Calu3 (cell line): ENCODE data around the gene CDADC1. TPM values are rescaled to one million over a fixed set of nuclear protein-coding genes. Genes with fewer than 3 reads are reported as not detected.

ENCODE experiments used
- BruUV-seq: library from RNA; stranded (reverse); fragments of 400-500 nt; replicated peaks from 2 replicates; lab custom pipeline; 2021; lab: Mats Ljungman, UMichigan
- CTCF ChIA-PET: fragments of 300-600 bp; sonication (Branson Sonifier 250); formaldehyde crosslinking; loops from one replicate; lab custom pipeline; 2022; ENCODE audit warnings: antibody characterized with exemption; lab: Charles Lee
- DNase-seq: peaks from one replicate; pipeline ENCODE4 v3.0.0; 2022
- H3K27ac Mint-ChIP-seq: one replicate; pipeline ENCODE4 v1.8.0; 2022; ENCODE audit warnings: mixed read lengths; ENCODE audit not compliant: unreplicated experiment
- H3K27me3 Mint-ChIP-seq: one replicate; pipeline ENCODE4 v1.8.0; 2022; ENCODE audit warnings: mixed read lengths; ENCODE audit not compliant: unreplicated experiment
- H3K36me3 Mint-ChIP-seq: one replicate; pipeline ENCODE4 v1.8.0; 2022; ENCODE audit warnings: mild to moderate bottlenecking, moderate library complexity, mixed read lengths; ENCODE audit not compliant: insufficient read depth, unreplicated experiment
- H3K4me1 Mint-ChIP-seq: one replicate; pipeline ENCODE4 v1.8.0; 2022; ENCODE audit warnings: mild to moderate bottlenecking, low read depth, mixed read lengths; ENCODE audit not compliant: unreplicated experiment
- H3K4me3 Mint-ChIP-seq: one replicate; pipeline ENCODE4 v1.8.0; 2022; ENCODE audit warnings: mild to moderate bottlenecking, low read depth, moderate library complexity, mixed read lengths; ENCODE audit not compliant: unreplicated experiment
- H3K9me3 Mint-ChIP-seq: one replicate; pipeline ENCODE4 v1.8.0; 2022; ENCODE audit warnings: low read depth, mixed read lengths; ENCODE audit not compliant: unreplicated experiment
- CTCF ChIP-seq: fragments of 200-600 bp; IDR thresholded peaks from one replicate; pipeline ENCODE4 v1.8.0; 2022; ENCODE audit warnings: antibody characterized with exemption; ENCODE audit not compliant: unreplicated experiment
- intact Hi-C: fragments of 100-400 bp; cut with micrococcal nuclease; formaldehyde crosslinking; loops from one replicate; pipeline ENCODE4 v1.10.0; 2022; ENCODE audit not compliant: unreplicated experiment
- total RNA-seq: library from RNA; stranded (reverse); gene quantifications from 2 replicates; pipeline ENCODE4 v1.2.3, GENCODE V29; 2022

The CDADC1 gene
- total RNA-seq, 1 experiment from 2014 or later = 6.4 TPM

GRCh38 chr13:49329831-49330545 lies 82.3 kb downstream of the CDADC1 start:
- BruUV-seq = no TSS peak
- no peaks in the 10 kb centered on the region for H3K9me3 Mint-ChIP-seq
- no peak overlapping the region for H3K4me3 Mint-ChIP-seq
- intact Hi-C loops = no loop called here
- no peak for DNase-seq
- no peaks in the 10 kb centered on the region for H3K27me3 Mint-ChIP-seq
- no peaks in the 10 kb centered on the region for H3K4me1 Mint-ChIP-seq
- H3K27ac Mint-ChIP-seq = no peak overlapping the region
- CTCF ChIA-PET = no interaction called here
- TF ChIP-seq CTCF = no peak
- H3K36me3 Mint-ChIP-seq = no peaks in the 10 kb centered on the region

- CTCF ChIA-PET = no interaction called here
- Mint-ChIP-seq H3K4me1 (no peaks in the 10 kb centered on the region), H3K4me3 (no peak overlapping the region), H3K27me3 (no peaks in the 10 kb centered on the region), H3K36me3 (no peaks in the 10 kb centered on the region), H3K9me3 (no peaks in the 10 kb centered on the region), H3K27ac (no peak overlapping the region)
- TF ChIP-seq CTCF = no peak
- intact Hi-C loops = no loop called here
- DNase-seq = no peak
- no TSS peak for BruUV-seq
These were observed 82.8 kb downstream of the CDADC1 start for GRCh38 chr13:49330546-49330864.

DNA sequence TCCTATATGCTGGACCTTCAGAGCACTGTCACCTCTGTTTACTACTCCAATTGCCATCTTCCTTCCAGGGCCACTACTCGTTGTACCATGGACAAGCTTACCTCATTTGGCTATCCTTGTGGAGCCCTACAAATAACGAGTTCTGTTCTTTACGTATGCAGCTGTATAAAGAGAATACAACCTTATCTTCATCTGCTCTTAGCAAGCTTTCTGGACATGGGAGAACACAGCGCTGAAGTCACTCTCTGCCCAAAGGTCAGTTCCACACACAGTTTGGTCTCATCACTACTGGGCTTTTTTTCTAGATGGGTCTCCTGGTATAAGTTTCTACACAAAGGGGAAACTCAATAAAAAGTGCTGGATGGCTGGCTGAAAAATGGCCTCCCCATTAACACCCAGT lies 88.9 kb downstream of the CDADC1 start:
- intact Hi-C loops = no loop called here
- TF ChIP-seq CTCF = no peak
- no TSS peak for BruUV-seq
- no peak overlapping the region for H3K4me3 Mint-ChIP-seq
- H3K27me3 Mint-ChIP-seq = no peaks in the 10 kb centered on the region
- H3K4me1 Mint-ChIP-seq = no peaks in the 10 kb centered on the region
- DNase-seq = no peak
- no peaks in the 10 kb centered on the region for H3K9me3 Mint-ChIP-seq
- H3K27ac Mint-ChIP-seq = no peak overlapping the region
- H3K36me3 Mint-ChIP-seq = no peaks in the 10 kb centered on the region
- CTCF ChIA-PET = no interaction called here

GRCh38 chr13:49340161-49340560 lies 92.4 kb downstream of the CDADC1 start:
- Mint-ChIP-seq H3K4me3 (no peak overlapping the region), H3K27ac (no peak overlapping the region), H3K4me1 (no peaks in the 10 kb centered on the region), H3K9me3 (no peaks in the 10 kb centered on the region), H3K27me3 (no peaks in the 10 kb centered on the region), H3K36me3 (no peaks in the 10 kb centered on the region)
- no peak for TF ChIP-seq CTCF
- BruUV-seq = no TSS peak
- CTCF ChIA-PET = no interaction called here
- DNase-seq = no peak
- intact Hi-C loops = no loop called here
